ENCODE data around the gene ARPP19.
"Not testable (repeated sequence)": the region's sequence is repeated elsewhere in the genome, so short reads cannot be mapped to it uniquely, and the experiment has no call there.

ARPP19 gene

DNA sequence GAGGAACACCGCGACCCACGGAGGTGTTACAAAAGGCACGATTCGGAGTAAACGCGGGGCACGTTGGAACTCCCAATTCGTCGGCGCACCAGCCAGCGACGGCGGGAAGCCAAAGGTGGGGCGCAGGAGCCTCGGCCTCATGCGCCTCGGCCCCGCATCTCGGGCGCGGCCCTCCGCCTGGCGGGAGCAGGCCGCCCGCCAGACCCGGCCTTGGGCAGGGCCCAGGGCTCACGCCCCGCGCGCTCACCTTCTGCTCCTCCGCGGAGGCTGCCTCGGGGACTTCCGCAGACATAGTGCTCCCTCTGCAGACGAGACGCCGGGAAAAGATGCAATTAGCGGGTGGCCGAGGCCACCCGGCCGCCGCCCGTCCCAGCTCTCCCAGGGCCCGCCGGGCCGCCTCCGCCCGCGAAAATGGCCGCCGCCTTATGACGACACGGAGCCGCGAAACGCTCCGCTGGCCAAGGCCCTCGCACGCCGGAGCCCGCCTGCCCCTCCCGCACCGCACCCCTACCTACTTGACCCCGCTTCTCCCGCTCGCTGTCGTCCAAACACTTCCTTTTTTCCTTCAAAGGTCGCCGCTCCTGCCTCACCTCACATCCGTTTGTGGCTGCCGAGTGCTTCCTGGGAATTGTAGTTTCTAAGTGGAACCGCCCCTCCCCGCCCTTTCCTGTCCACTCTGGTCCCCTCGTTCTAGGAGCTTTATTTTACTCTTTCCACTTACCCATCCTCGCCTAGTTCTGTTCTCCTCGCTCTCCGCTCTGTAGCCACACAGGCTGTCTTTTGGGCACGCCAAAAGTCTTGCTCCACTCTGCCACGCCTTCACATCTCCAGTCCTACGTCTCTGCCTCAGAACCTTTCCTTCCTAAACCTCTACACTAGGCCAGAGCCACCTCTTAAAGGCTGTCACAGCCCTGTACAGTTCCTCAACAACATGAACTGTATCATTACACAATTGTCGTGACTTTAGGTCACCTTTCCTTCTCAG lies at the start of gene ARPP19:
ARPP19 (minus strand) TSS at position 430 of the 985 bp plus-strand sequence; CDS start at position 292, 138 bp downstream.
- DNase-seq (ENCODE audit: low read depth, low spot score), result peak; percentile 73
- H3K27ac ChIP-seq, result peak within 1 kb of the TSS; percentile 89

GRCh38 chr15:52617026-52617425 lies 48.2 kb upstream of the ARPP19 start:
- H3K27ac ChIP-seq, result no peak overlapping the region
- no peak for DNase-seq (ENCODE audit: low read depth, low spot score)

GRCh38 chr15:52615302-52615701 lies 46.5 kb upstream of the ARPP19 start:
- no peak overlapping the region for H3K27ac ChIP-seq
- DNase-seq (ENCODE audit: low read depth, low spot score), result no peak

DNA sequence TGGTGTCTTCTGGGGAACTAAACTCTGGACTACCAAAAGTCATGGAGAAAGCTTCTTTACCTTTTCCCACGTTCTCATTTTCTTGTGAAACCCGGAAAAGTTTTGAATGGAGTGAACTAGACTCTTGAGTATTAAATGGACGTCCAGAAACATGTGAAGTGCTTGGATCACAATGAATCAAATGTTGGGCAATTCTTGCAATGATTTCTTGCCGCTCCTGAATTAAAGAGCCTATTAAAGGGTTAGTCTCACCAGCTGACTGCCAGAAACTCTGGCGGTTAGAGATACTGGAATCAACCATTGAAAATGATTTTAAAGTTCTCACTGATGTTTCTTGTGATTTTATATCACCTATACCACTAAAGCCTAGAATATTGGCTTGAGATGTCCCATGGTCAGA lies 40.8 kb upstream of the ARPP19 start:
- no peak for DNase-seq (ENCODE audit: low read depth, low spot score)
- no peak overlapping the region for H3K27ac ChIP-seq

DNA sequence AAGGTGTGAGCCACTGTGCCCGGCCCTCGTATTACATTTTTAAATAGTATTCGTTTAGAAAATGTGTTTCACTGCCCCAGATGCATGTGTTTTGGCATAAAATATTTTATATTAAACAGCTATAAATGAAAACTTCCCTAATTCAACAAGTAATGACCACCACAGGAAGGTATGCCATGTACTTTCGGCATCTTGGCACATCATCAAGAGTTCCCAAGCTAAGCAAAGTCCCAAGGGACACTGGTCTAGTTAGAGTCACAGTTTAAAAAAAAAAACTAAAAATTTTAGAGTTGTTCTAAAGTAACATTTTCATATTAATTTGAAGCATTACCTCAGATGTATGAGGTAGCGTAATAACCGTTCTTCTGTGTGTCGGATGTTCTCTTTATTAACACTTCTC lies 15.6 kb upstream of the ARPP19 start:
- H3K27ac ChIP-seq, result no peak overlapping the region
- no peak for DNase-seq (ENCODE audit: low read depth, low spot score)

DNA sequence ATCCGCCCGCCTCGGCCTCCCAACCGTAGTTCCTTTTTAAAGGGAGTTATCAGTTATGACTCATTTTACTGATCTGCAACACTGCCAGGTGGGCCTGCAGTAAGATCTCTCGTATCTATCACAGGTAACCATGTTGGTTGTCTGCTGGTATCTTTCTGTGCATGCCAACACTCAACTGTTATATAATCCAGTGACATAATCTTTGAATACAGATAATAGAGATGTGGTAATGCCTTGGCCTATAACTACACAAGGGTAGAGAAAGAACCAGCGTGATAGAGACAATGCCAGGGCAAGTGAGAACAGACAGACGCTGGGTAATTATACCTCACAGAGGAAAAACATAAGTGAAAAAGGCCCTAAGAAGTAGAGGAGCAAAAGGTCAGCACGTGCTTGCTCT lies 11.0 kb upstream of the ARPP19 start:
- no peak for DNase-seq (ENCODE audit: low read depth, low spot score)
- no peak overlapping the region for H3K27ac ChIP-seq

- H3K27ac ChIP-seq, result no peak overlapping the region
These were observed 7.9 kb upstream of the ARPP19 start for GRCh38 chr15:52576692-52577091.

GRCh38 chr15:52575573-52575972 lies 6.7 kb upstream of the ARPP19 start:
- H3K27ac ChIP-seq; DNase-seq (ENCODE audit: low read depth, low spot score): not testable (repeated sequence)

More at GRCh38 chr15:52576692-52577091, 7.9 kb upstream of the ARPP19 start:
- DNase-seq (ENCODE audit: low read depth, low spot score), result no peak

DNA sequence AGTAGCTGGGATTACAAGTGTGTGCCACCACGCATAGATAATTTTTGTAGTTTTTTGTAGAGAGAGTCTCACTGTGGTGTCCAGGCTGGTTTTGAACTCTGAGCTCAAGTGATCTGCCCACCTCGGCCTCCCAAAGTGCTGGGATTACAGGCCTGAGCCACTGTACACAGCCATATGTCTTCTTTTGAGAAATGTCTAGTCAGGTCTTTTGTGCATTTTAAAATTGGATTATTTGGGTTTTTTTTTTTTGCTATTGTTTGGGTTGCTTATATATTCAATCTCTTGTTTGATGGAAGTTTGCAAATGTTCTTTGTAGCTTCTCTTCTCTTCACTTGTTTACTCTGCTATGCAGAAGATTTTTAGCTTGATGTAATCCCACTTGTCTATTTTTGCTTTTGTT lies 6.2 kb upstream of the ARPP19 start:
- no peak for DNase-seq (ENCODE audit: low read depth, low spot score)
- H3K27ac ChIP-seq, result no peak overlapping the region

GRCh38 chr15:52574623-52575022 lies 5.8 kb upstream of the ARPP19 start:
- not testable (repeated sequence) for H3K27ac ChIP-seq; DNase-seq (ENCODE audit: low read depth, low spot score)

DNA sequence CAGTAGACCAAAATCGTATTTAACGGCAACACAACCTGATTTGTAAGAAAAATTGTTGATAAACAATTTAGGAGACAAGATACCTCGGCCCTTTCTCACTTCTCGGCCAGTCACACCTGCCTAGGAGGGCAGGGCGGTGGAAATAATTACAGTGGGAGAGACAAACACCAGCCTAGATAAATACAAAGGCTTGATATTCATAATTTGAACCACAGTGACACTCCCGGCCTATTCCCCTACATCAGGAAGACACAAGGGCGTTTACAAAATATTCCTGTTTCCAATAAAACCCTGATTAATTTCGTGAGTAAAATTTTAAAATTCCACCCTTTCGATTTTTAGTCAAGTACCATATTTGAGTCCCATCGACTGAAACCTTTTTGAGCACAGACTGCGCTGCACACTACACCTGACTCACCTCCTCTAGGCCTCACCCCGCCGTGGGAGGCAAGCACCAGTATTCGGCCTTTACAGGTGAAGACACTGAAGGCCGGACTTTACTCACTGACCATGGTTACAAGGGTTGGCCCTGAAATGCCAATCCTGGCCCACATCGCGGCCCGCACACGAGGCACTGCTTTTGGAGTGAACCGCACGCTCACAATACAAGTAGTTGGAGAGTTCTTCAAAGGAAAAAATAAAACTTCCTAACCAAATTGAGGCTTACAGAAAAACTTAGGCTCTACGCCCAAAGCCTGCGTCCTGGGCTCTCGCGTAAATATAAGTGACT lies 794 bp downstream of the ARPP19 start:
- peak overlapping the region; percentile 89 for H3K27ac ChIP-seq
- DNase-seq (ENCODE audit: low read depth, low spot score), result no peak

DNA sequence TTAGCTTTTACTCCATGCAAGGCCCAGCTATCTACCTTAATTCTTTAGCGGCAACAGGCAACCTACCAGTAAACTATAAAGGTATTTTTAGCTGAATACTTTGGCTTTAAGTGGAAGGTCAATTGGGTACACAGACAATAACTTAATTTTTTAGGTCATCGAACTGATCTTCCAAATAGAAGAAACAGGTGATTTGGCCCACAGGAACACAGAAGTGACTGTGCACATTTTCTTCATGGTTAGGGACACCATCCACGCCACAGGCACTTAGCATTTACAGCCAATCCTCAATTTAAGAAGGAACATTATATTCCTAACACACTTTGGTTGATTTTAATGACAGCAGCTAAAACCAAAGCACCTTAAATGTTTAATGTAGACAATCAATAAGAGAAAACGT lies 1.9 kb downstream of the ARPP19 start:
- peak overlapping the region; percentile 0 for H3K27ac ChIP-seq
- no peak for DNase-seq (ENCODE audit: low read depth, low spot score)

- DNase-seq (ENCODE audit: low read depth, low spot score); H3K27ac ChIP-seq: not testable (repeated sequence)
These were observed 3.1 kb downstream of the ARPP19 start for GRCh38 chr15:52565417-52566358.

DNA sequence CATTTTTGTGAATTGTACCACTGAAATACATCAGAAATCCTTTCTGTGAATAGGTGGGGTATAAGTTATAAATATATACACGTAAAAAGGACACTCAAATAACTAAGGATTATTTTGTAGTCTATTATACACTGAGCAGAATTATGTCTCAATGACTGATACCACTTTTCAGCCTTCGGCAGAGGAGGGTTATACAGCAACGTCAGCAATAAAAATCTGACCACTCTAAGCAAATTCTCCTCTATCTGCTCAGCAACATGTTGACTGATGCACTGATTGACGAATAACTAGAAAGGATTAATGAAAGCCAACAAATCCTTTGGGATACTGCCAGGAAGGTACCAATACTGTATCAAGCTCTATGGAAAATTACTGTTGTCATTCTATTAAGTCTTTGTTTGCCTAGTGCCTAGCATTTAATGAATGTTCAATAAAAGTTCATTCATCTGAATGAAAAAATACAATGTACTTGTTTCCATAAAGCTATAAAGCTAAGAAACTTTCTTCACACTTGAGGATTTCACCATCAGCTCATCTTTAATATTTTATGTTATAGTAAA lies 5.2 kb downstream of the ARPP19 start:
- no peak overlapping the region for H3K27ac ChIP-seq
- no peak for DNase-seq (ENCODE audit: low read depth, low spot score)

DNA sequence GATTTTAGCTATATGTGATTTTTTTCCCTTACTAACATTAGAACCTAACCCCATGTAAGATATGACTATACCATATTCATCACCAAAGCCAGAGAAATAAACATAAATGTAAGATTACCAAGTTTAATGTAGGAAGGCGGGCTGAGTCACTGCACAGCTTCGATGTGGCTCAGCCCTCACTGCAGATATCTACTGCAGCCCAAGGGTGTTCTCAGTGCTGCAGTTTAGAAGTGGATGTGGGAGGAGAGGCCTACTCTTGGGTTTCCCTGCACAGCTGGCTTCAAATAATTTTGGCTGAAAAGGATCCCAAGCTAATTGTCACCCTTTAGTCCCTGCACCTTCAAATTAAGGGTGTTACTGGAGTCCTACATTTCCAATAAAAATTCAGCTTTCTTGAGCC lies 9.3 kb downstream of the ARPP19 start:
- no peak for DNase-seq (ENCODE audit: low read depth, low spot score)
- H3K27ac ChIP-seq, result peak overlapping the region; percentile 84

- no peak for DNase-seq (ENCODE audit: low read depth, low spot score)
- H3K27ac ChIP-seq, result peak overlapping the region; percentile 84
These were observed 9.8 kb downstream of the ARPP19 start for GRCh38 chr15:52559022-52559421.

DNA sequence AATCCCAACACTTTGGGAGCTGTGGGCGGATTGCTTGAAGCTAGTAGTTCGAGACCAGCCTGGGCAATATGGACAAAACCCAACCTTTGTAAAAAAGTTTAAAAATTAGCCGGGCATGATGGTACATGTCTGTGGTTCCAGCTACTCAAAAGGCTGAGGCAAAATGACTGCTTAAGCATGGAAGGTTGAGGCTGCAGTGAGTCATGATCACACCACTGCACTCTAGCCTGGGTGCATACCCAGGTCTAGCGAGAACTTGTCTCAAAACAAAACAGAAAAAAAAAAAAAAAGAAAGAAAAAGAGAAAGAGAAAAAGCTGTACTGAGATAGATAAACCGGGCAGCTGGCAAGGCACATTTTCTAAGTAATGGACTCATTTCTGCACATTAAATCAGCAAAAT lies 10.6 kb downstream of the ARPP19 start:
- peak; percentile 87 for DNase-seq (ENCODE audit: low read depth, low spot score)
- peak overlapping the region; percentile 84 for H3K27ac ChIP-seq

DNA sequence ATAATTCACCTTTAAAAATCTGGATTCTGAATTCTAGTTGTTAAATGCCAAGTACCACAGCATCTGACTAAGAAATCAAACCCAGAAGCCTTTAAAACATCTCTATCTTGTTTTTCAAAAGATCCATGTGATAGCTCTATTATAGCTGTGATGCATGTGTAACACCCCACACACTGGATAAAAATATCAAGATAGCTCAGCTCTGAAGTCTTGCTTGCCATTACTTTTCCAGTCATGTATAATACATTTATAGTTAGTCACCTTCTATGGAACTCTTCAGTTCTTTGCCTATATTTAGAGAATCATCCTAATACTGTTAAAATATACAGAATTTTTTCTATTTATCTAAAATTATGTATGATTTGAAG lies 11.6 kb downstream of the ARPP19 start:
- peak overlapping the region; percentile 84 for H3K27ac ChIP-seq
- no peak for DNase-seq (ENCODE audit: low read depth, low spot score)

GRCh38 chr15:52556524-52557273 lies 12.1 kb downstream of the ARPP19 start:
- peak overlapping the region; percentile 84 for H3K27ac ChIP-seq
- no peak for DNase-seq (ENCODE audit: low read depth, low spot score)

All from epithelial cell of prostate (primary cell).